NCI-H524 treated with DMSO at 0.1 percent for 48 hours (cell line): ENCODE results near the gene RAB1A.
A peak's percentile ranks its signal among the peaks of the same experiment; 100 is the strongest.
"Not testable (repeated sequence)": the region's sequence is repeated elsewhere in the genome, so short reads cannot be mapped to it uniquely, and the experiment has no call there.

Experiments
- DNase-seq: peaks from one replicate; lab custom pipeline; 2025; lab: John Stamatoyannopoulos, UW

Gene RAB1A

GRCh38 chr2:65136253-65136652 lies 6.3 kb upstream of the RAB1A start:
- DNase-seq = no peak

DNA sequence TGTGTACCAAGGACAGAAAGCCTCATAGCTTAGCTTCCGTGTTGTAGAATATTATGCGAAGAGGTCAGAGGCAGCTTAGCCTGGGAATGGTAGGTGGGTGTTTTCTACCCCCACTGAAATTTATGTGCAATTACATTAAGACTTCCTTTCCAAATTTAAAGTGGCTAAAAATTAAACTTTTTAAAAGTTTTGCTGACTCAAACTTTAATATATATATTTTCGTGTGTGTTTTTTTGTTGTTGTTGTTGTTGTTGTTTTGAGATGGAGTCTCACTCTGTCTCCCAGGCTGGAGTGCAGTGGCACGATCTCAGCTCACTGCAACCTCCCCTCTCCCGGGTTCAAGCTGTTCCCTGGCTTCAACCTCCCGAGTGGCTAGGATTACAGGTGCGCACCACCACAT lies 4.3 kb upstream of the RAB1A start:
- no peak for DNase-seq

- no peak for DNase-seq
Measured at GRCh38 chr2:65133626-65134025, 3.7 kb upstream of the RAB1A start.

DNA sequence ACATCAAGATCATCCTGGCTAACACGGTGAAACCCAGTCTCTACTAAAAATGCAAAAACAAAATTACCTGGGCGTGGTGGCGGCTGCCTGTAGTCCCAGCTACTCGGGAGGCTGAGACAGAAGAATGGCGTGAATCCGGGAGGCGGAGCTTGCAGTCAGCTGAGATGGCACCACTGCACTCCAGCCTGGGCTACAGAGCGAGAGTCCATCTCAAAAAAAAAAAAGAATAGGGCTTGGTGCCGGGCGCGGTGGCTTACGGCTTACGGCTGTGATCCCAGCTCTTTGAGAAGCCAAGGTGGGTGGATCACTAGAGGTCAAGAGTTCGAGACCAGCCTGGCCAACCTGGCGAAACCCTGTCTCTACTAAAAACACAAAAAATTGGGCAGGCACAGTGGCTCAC lies 3.0 kb upstream of the RAB1A start:
- not testable (repeated sequence) for DNase-seq

GRCh38 chr2:65130664-65131175 lies 814 bp upstream of the RAB1A start:
- peak; percentile 8 for DNase-seq

- DNase-seq = no peak
Measured at GRCh38 chr2:65129286-65129825, 550 bp downstream of the RAB1A start.

- no peak for DNase-seq
Measured at GRCh38 chr2:65128297-65129190, 1.4 kb downstream of the RAB1A start.

- DNase-seq = not testable (repeated sequence)
Measured at GRCh38 chr2:65125457-65125856, 4.4 kb downstream of the RAB1A start.

GRCh38 chr2:65122313-65122712 lies 7.6 kb downstream of the RAB1A start:
- DNase-seq = no peak

DNA sequence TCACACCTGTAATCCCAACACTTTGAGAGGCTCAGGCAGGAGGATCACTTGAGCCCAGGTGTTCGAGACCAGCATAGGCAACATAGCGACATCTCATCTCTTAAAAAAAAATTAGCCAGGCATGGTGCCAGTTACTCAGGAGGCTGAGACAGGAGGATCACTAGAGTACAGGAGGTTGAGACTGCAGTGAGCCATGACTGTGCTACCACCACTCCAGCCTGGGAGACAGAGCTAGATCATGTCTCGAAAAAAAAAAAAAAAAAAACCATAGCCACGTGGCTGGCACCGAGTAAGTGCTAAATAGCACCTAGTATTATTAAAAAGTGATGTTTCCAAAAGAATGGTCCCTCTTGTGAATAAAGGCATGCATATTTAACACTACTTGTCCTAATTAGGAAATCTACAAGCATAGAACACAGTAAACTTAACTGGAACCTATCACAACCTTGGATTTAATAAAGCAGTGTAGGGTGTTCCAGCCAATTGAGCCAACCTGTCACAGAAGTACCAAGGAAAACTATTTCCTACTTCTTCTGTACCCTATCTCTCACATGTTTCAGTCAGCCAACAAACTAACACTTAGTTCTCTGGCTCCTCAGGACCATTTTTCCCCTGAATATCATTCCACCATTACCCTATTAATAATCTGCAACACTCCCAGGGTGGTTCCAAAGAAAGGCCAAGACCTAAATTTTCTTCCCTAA lies 8.8 kb downstream of the RAB1A start:
- no peak for DNase-seq

DNA sequence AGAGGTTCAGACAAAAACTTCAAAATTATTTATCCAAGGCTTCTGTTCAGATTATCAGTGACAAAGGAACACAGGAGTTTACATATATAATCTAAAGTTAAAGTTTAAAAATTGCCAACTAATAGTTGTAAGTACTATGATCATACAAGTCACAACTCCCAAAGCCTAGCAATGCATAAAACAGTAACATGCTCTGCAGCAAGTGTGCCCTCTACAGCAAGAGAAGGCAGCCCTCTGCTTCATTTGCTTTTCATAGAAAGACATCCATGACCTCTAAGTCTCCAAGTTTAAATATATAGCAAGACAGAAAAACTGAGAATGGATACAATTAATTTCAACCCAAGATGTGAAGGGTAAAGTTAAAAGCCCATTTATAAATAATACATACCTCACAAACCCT lies 13.3 kb downstream of the RAB1A start:
- DNase-seq = no peak

DNA sequence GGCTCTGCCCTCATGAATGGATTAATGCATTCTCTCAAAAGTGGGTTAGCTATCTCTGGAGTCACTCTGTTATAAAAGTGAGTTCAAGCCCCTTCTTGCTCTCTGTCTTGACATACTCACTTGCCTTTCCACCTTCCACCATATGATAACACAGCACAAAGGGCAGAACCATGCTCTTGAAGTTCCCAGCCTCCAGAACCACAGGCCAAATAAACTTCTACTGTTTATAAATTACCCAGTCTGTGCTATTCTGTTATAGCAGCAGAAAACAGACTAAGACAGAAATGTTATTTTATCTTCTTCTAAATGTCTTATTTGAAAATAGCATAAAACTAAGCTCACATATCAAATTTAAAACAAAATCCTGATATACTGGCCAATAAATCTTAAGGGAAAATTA lies 15.0 kb downstream of the RAB1A start:
- no peak for DNase-seq

GRCh38 chr2:65113816-65114215 lies 16.1 kb downstream of the RAB1A start:
- DNase-seq = no peak

DNA sequence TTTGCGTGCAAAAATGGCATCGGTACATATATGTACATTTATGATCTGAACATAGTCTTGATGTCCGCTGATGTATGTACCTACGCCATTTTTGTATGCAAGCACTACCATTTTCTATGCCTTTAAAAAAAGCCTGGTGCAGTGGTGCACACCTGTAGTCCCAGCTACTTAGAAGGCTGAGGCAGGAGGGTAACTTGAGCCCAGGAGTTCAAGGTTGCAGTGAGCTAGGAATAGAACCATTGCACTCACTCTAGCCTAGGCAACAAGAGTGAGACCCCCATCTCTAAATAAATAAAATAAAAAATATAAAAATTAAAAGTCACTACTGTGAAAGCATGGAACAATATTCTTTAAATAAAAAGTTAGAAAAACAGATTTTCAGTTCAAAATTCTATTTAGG lies 16.7 kb downstream of the RAB1A start:
- DNase-seq = no peak

DNA sequence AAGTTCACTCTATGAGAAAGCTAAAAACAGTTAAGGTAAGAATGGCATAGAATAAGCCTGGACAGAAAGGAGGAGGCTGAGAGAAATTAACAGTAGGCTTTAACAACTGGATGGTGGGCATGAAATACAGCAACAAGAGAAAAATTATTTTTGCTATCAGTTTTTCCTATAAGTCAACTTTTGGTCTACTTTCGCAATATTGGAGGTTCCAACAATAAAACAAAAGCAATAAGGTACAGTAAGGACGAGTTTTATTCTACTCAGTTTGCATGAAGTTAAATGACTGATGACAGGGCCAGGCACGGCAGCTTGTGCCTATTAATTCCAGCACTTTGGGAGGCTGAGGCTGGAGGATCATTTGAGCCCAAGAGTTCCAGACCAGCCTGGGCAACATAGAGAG lies 17.3 kb downstream of the RAB1A start:
- no peak for DNase-seq

DNA sequence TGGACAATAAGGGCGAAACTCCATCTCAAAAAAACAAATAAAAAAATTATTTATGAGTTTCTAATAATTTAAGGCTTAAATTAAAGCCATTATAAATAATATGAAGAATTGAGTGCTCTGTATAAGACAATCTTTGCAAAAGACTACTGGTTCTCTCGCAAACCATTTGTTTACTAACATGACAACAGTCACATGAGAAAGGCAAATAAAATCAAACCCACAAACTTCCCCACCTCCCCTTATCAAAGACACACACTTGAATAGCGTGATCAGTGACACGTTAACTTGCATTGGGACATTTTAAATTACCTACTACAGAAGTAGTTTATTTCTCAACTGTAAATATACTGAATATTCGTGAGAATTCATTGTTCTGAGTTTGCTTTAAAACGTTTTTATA lies 21.1 kb downstream of the RAB1A start:
- DNase-seq = no peak

- no peak for DNase-seq
Measured at GRCh38 chr2:65107530-65107929, 22.4 kb downstream of the RAB1A start.

DNA sequence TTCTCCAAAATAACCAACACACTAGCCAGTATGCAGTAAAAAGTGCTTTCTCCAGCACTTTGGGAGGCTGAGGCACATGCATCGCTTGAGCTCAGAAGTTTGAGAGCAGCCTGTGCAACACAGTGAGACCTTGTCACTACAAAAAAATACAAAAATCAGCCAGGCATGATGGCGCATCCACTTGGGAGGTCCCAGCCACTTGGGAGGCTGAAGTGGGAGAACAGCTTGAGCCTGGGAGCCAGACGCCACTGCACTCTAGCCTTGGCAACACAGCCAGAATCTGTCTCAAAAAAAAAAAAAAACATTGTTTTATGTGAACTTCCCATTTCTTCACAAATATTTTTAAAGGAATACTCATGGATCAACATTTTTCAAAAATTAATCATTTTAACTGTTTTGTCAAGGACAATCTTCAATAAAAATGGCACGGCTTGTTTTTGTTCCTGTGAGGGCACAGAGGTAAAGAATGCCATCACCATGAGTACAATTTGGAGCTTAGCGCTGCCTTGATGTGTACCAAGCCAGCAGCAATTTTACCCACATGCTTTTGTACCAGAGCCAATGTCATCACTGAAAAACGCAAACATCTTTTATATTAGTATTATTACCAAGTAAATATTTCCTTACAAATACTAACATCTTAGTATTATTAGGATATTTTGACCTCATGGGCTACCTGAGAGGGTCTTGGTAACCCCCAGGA lies 26.7 kb downstream of the RAB1A start:
- DNase-seq = no peak

GRCh38 chr2:65101071-65101470 lies 28.8 kb downstream of the RAB1A start:
- DNase-seq = no peak

DNA sequence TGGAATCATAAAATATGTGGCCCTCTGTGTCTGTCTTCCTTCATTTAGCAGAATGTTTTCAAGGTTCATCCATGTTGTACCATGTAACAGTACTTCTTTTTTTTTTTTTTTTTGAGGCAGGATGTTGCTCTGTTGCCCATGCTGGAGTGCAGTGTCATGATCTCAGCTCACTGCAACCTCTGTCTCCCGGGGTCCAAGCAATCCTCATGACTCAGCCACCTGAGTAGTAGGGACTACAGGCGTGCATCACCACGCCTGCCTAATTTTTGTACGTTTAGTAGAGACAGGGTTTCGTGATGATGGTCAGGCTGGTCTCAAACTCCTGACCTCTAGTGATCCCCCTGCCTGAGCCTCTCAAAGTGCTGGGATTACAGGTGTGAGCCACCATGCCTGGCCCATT lies 31.2 kb downstream of the RAB1A start:
- DNase-seq = no peak

- no peak for DNase-seq
Measured at GRCh38 chr2:65097844-65098243, 32.1 kb downstream of the RAB1A start.

DNA sequence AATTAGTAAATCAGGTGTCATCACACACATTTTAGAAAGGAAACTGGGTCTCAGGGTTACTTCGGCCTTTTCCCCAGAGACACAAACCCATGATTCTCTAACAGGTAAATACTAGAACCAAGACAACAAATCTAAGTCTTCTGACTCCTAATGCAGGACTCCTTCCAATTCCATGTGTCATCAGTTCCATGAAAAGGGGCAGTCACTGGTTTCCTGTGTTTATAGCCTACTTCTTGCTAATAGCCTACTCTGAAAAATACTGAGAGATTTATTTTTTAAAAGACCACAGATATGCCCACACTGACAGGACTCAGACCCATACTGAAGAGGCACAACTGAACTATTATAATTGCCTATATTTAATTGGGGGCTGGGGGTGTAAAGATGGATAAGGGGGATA lies 33.0 kb downstream of the RAB1A start:
- DNase-seq = no peak
